NCI-H2171 treated with DMSO at 0.1 percent for 48 hours (cell line): ENCODE measurements around the gene PLCE1.

Experiments
- DNase-seq: peaks from one replicate; lab custom pipeline; 2025; lab: John Stamatoyannopoulos, UW

PLCE1 gene

GRCh38 chr10:94024407-94024806 is 30.7 kb downstream of the PLCE1 start:
- DNase-seq: no peak

- DNase-seq: peak; percentile 69
Measured at GRCh38 chr10:94025806-94026205, 32.1 kb downstream of the PLCE1 start.

GRCh38 chr10:94027197-94027596 is 33.5 kb downstream of the PLCE1 start:
- DNase-seq: no peak

- DNase-seq: no peak
Measured at GRCh38 chr10:94029955-94030354, 36.2 kb downstream of the PLCE1 start.

GRCh38 chr10:94035982-94036765 is 42.4 kb downstream of the PLCE1 start:
- DNase-seq: no peak

GRCh38 chr10:94036766-94037033 is 43.0 kb downstream of the PLCE1 start:
- no peak for DNase-seq

- DNase-seq: no peak
Measured at GRCh38 chr10:94037286-94037685, 43.6 kb downstream of the PLCE1 start.

GRCh38 chr10:94038024-94038423 is 44.3 kb downstream of the PLCE1 start:
- DNase-seq: no peak

- no peak for DNase-seq
Measured at GRCh38 chr10:94041206-94041605, 47.5 kb downstream of the PLCE1 start.

- no peak for DNase-seq
Measured at GRCh38 chr10:94042001-94042833, 48.5 kb downstream of the PLCE1 start.

- no peak for DNase-seq
Measured at GRCh38 chr10:94042834-94043175, 49.1 kb downstream of the PLCE1 start.
